ELR (cell line): ENCODE results near the gene UBE3D.
"Not testable (repeated sequence)": the region's sequence is repeated elsewhere in the genome, so short reads cannot be mapped to it uniquely, and the experiment has no call there.

Experiments
- DNase-seq: peaks from one replicate; pipeline ENCODE4 v3.0.0-alpha.2; 2015; ENCODE audit warnings: low read depth

UBE3D gene

GRCh38 chr6:83055366-83055964 lies 10.2 kb downstream of the UBE3D start:
- peak; percentile 68 for DNase-seq

- DNase-seq, result no peak
These were observed 12.0 kb downstream of the UBE3D start for GRCh38 chr6:83053678-83054077.

GRCh38 chr6:83051377-83052172 lies 14.1 kb downstream of the UBE3D start:
- DNase-seq, result no peak

GRCh38 chr6:83047065-83047754 lies 18.4 kb downstream of the UBE3D start:
- no peak for DNase-seq

GRCh38 chr6:83044091-83044768 lies 21.4 kb downstream of the UBE3D start:
- DNase-seq, result no peak

GRCh38 chr6:83042467-83043053 lies 23.1 kb downstream of the UBE3D start:
- no peak for DNase-seq

- DNase-seq, result peak; percentile 26
These were observed 27.4 kb downstream of the UBE3D start for GRCh38 chr6:83038246-83038645.

GRCh38 chr6:83031689-83032088 lies 34.0 kb downstream of the UBE3D start:
- no peak for DNase-seq

GRCh38 chr6:83019741-83020140 lies 45.9 kb downstream of the UBE3D start:
- no peak for DNase-seq

- DNase-seq, result not testable (repeated sequence)
These were observed 54.5 kb downstream of the UBE3D start for GRCh38 chr6:83011131-83011530.

- DNase-seq, result no peak
These were observed 57.0 kb downstream of the UBE3D start for GRCh38 chr6:83008626-83009025.

GRCh38 chr6:83006270-83006905 lies 59.3 kb downstream of the UBE3D start:
- DNase-seq, result no peak

GRCh38 chr6:82996156-82996555 lies 69.5 kb downstream of the UBE3D start:
- no peak for DNase-seq

- DNase-seq, result no peak
These were observed 70.6 kb downstream of the UBE3D start for GRCh38 chr6:82995066-82995465.

- DNase-seq, result no peak
These were observed 75.8 kb downstream of the UBE3D start for GRCh38 chr6:82989736-82990290.

- DNase-seq, result no peak
These were observed 76.7 kb downstream of the UBE3D start for GRCh38 chr6:82988930-82989351.

- no peak for DNase-seq
These were observed 77.7 kb downstream of the UBE3D start for GRCh38 chr6:82987951-82988350.

- DNase-seq, result no peak
These were observed 78.2 kb downstream of the UBE3D start for GRCh38 chr6:82987416-82987815.

GRCh38 chr6:82984720-82985119 lies 80.9 kb downstream of the UBE3D start:
- no peak for DNase-seq

GRCh38 chr6:82980086-82980485 lies 85.6 kb downstream of the UBE3D start:
- peak; percentile 83 for DNase-seq

- DNase-seq, result no peak
These were observed 86.0 kb downstream of the UBE3D start for GRCh38 chr6:82979657-82980056.
